ENCODE data around the gene SLC29A1.
"Not testable (repeated sequence)": the region's sequence is repeated elsewhere in the genome, so short reads cannot be mapped to it uniquely, and the experiment has no call there.

- not testable (repeated sequence) for TF ChIP-seq CTCF (IDR thresholded peaks at IDR 0.05); ZFX (IDR thresholded peaks at IDR 0.05; ENCODE audit: borderline replicate concordance)
These were observed 8.0 kb downstream of the SLC29A1 start for GRCh38 chr6:44231426-44231825.

Data from 22Rv1 (cell line).